Measurements from ENCODE around the gene APOBEC3A.
"Not testable (repeated sequence)": the region's sequence is repeated elsewhere in the genome, so short reads cannot be mapped to it uniquely, and the experiment has no call there.

The APOBEC3A gene

DNA sequence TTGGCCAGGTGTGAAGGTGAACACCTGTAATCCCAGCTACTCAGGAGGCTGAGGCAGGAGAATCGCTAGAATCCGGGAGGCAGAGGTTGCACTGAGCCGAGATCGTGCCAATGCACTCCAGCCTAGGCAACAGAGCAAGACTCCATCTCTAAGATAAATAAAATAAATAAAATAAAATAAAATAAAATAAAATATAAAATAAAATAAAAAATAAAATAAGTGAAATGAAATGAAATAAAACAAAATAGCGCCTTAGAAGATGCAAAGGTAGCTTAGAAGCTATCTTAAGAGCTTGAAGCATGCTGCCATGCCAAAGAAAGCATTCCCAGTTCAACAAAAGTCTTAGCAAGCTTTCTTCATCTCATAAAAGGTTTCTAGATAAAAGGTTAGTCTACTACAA, 49.8 kb downstream of the APOBEC3A start:
- DNase-seq (ENCODE audit: low spot score in 2 of 2) (no peak), ATAC-seq (replicated peaks; ENCODE audit: extremely low read depth, poor library complexity, severe bottlenecking) (no peak)
- Mint-ChIP-seq H3K27ac (ENCODE audit: low read depth) (no peak overlapping the region), H3K4me1 (peaks cover 17% of the 10 kb centered on the region), H3K27me3 (no peaks in the 10 kb centered on the region), H3K4me3 (no peak overlapping the region), H3K9me3 (no peaks in the 10 kb centered on the region), H3K36me3 (ENCODE audit: insufficient read depth) (no peaks in the 10 kb centered on the region)

DNA sequence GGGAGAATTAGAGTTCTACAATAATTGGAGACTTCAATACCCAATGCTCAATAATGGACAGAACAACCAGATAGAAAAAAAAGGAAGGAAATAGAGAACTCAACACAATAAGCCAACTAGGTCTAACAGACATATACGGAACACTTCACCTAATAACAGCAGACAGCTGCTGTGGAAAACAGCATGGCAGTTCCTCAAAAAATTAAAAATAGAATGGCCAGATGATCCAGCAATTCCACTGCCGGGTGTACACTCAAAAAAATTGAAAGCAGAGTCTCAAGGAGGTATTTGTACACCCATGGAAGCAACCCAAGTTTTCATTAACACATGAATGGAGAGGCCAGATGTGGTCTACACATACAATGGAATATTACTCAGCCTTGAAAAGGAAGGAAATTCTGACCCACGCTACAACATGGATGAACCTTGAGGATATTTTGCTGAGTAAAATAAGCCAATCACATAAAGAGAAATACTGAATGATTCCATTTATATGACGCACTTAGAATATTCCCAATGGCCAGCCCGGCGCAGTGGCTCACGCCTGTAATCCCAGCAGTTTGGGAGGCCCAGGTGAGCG, 51.0 kb downstream of the APOBEC3A start:
- not testable (repeated sequence) for H3K27ac Mint-ChIP-seq (ENCODE audit: low read depth); H3K9me3 Mint-ChIP-seq; H3K4me3 Mint-ChIP-seq; ATAC-seq (replicated peaks; ENCODE audit: extremely low read depth, poor library complexity, severe bottlenecking); H3K27me3 Mint-ChIP-seq; H3K36me3 Mint-ChIP-seq (ENCODE audit: insufficient read depth); DNase-seq (ENCODE audit: low spot score in 2 of 2)
- H3K4me1 Mint-ChIP-seq, result peaks cover 18% of the 10 kb centered on the region

GRCh38 chr22:39010946-39011345, 53.5 kb downstream of the APOBEC3A start:
- Mint-ChIP-seq H3K27ac (ENCODE audit: low read depth) (peak overlapping the region; percentile 47), H3K4me1 (peaks cover 28% of the 10 kb centered on the region), H3K4me3 (no peak overlapping the region), H3K9me3 (no peaks in the 10 kb centered on the region), H3K36me3 (ENCODE audit: insufficient read depth) (peaks cover 8% of the 10 kb centered on the region), H3K27me3 (no peaks in the 10 kb centered on the region)
- DNase-seq (ENCODE audit: low spot score in 2 of 2) (no peak), ATAC-seq (replicated peaks; ENCODE audit: extremely low read depth, poor library complexity, severe bottlenecking) (no peak)
